HG02973 (cell line): ENCODE results near the gene GAS6.
"Not testable (repeated sequence)": the region's sequence is repeated elsewhere in the genome, so short reads cannot be mapped to it uniquely, and the experiment has no call there.

ENCODE experiments used
- ATAC-seq: cut with Tn5 transposase; IDR thresholded peaks from one replicate; pipeline ENCODE4 v1.9.1; 2021; ENCODE audit warnings: moderate library complexity; ENCODE audit not compliant: unreplicated experiment

The GAS6 gene

GRCh38 chr13:113874579-113875428 is 10.9 kb upstream of the GAS6 start:
- no peak for ATAC-seq

- ATAC-seq: no peak
Measured at GRCh38 chr13:113874177-113874576, 10.3 kb upstream of the GAS6 start.

GRCh38 chr13:113869263-113869662 is 5.4 kb upstream of the GAS6 start:
- ATAC-seq: no peak

- ATAC-seq: not testable (repeated sequence)
Measured at GRCh38 chr13:113867913-113868312, 4.0 kb upstream of the GAS6 start.

GRCh38 chr13:113865427-113865826 is 1.6 kb upstream of the GAS6 start:
- ATAC-seq: no peak

- no peak for ATAC-seq
Measured at GRCh38 chr13:113864273-113864890, 506 bp upstream of the GAS6 start.

- ATAC-seq: peak; percentile 51
Measured at GRCh38 chr13:113862931-113863523, 849 bp downstream of the GAS6 start.

- ATAC-seq: no peak
Measured at GRCh38 chr13:113862191-113862930, 1.5 kb downstream of the GAS6 start.

GRCh38 chr13:113861433-113862030 is 2.3 kb downstream of the GAS6 start:
- ATAC-seq: no peak

GRCh38 chr13:113860665-113861432 is 3.0 kb downstream of the GAS6 start:
- no peak for ATAC-seq

- no peak for ATAC-seq
Measured at GRCh38 chr13:113860051-113860664, 3.7 kb downstream of the GAS6 start.

GRCh38 chr13:113859311-113860050 is 4.4 kb downstream of the GAS6 start:
- no peak for ATAC-seq

GRCh38 chr13:113857531-113858195 is 6.2 kb downstream of the GAS6 start:
- no peak for ATAC-seq

GRCh38 chr13:113856716-113857065 is 7.2 kb downstream of the GAS6 start:
- ATAC-seq: no peak

- ATAC-seq: no peak
Measured at GRCh38 chr13:113855931-113856715, 7.8 kb downstream of the GAS6 start.

- ATAC-seq: no peak
Measured at GRCh38 chr13:113855012-113855921, 8.6 kb downstream of the GAS6 start.
